ENCODE measurements around the gene SWSAP1. TPM values are rescaled to one million over a fixed set of nuclear protein-coding genes. Genes with fewer than 3 reads are reported as not detected.

Gene SWSAP1
- total and polyA plus RNA-seq, 2 experiments from 2014 or later, result 2.1 to 6.1 TPM

GRCh38 chr19:11387162-11388034 is 12.9 kb downstream of the SWSAP1 start:
- no peak overlapping the region for H2AFZ ChIP-seq
- H3K27ac ChIP-seq (ENCODE audit: low read depth), result no peak overlapping the region
- H3K27me3 ChIP-seq (ENCODE audit: insufficient read depth), result no peaks in the 10 kb centered on the region
- H3K27ac Mint-ChIP-seq, result no peak overlapping the region
- H3F3A ChIP-seq (replicated peaks; ENCODE audit: low read depth), result peaks cover 3% of the 10 kb centered on the region; the same call in 1 of the 2 replicates
- no peaks in the 10 kb centered on the region for H4K20me1 ChIP-seq (replicated peaks; ENCODE audit: insufficient read depth)
- DNase-seq (ENCODE audit: low spot score), result no peak
- no peak overlapping the region for H3K4me2 ChIP-seq
- TF ChIP-seq POLR2AphosphoS5 (IDR thresholded peaks at IDR 0.05; ENCODE audit: low read depth) (no peak), EZH2 (IDR thresholded peaks at IDR 0.05; ENCODE audit: low read depth, unreplicated experiment) (no peak), CREB1 (CRISPR knock-in tag; IDR thresholded peaks at IDR 0.05; ENCODE audit: low read depth) (no peak), EZH2phosphoT487 (IDR thresholded peaks at IDR 0.05; ENCODE audit: unreplicated experiment) (no peak), ZNF114 (CRISPR knock-in tag; IDR thresholded peaks at IDR 0.05) (no peak), STAT1 (IDR thresholded peaks at IDR 0.05; ENCODE audit: unreplicated experiment) (no peak), ZNF331 (CRISPR knock-in tag; IDR thresholded peaks at IDR 0.05; ENCODE audit: low read depth) (no peak), JUNB (IDR thresholded peaks at IDR 0.05; ENCODE audit: unreplicated experiment) (no peak), CTCF (conservative IDR thresholded peaks at IDR 0.05; ENCODE audit: low read depth in 2 of 2) (no peak), NANOG (IDR thresholded peaks at IDR 0.05; ENCODE audit: borderline replicate concordance) (no peak)
- TF ChIP-seq, protein P1, sequence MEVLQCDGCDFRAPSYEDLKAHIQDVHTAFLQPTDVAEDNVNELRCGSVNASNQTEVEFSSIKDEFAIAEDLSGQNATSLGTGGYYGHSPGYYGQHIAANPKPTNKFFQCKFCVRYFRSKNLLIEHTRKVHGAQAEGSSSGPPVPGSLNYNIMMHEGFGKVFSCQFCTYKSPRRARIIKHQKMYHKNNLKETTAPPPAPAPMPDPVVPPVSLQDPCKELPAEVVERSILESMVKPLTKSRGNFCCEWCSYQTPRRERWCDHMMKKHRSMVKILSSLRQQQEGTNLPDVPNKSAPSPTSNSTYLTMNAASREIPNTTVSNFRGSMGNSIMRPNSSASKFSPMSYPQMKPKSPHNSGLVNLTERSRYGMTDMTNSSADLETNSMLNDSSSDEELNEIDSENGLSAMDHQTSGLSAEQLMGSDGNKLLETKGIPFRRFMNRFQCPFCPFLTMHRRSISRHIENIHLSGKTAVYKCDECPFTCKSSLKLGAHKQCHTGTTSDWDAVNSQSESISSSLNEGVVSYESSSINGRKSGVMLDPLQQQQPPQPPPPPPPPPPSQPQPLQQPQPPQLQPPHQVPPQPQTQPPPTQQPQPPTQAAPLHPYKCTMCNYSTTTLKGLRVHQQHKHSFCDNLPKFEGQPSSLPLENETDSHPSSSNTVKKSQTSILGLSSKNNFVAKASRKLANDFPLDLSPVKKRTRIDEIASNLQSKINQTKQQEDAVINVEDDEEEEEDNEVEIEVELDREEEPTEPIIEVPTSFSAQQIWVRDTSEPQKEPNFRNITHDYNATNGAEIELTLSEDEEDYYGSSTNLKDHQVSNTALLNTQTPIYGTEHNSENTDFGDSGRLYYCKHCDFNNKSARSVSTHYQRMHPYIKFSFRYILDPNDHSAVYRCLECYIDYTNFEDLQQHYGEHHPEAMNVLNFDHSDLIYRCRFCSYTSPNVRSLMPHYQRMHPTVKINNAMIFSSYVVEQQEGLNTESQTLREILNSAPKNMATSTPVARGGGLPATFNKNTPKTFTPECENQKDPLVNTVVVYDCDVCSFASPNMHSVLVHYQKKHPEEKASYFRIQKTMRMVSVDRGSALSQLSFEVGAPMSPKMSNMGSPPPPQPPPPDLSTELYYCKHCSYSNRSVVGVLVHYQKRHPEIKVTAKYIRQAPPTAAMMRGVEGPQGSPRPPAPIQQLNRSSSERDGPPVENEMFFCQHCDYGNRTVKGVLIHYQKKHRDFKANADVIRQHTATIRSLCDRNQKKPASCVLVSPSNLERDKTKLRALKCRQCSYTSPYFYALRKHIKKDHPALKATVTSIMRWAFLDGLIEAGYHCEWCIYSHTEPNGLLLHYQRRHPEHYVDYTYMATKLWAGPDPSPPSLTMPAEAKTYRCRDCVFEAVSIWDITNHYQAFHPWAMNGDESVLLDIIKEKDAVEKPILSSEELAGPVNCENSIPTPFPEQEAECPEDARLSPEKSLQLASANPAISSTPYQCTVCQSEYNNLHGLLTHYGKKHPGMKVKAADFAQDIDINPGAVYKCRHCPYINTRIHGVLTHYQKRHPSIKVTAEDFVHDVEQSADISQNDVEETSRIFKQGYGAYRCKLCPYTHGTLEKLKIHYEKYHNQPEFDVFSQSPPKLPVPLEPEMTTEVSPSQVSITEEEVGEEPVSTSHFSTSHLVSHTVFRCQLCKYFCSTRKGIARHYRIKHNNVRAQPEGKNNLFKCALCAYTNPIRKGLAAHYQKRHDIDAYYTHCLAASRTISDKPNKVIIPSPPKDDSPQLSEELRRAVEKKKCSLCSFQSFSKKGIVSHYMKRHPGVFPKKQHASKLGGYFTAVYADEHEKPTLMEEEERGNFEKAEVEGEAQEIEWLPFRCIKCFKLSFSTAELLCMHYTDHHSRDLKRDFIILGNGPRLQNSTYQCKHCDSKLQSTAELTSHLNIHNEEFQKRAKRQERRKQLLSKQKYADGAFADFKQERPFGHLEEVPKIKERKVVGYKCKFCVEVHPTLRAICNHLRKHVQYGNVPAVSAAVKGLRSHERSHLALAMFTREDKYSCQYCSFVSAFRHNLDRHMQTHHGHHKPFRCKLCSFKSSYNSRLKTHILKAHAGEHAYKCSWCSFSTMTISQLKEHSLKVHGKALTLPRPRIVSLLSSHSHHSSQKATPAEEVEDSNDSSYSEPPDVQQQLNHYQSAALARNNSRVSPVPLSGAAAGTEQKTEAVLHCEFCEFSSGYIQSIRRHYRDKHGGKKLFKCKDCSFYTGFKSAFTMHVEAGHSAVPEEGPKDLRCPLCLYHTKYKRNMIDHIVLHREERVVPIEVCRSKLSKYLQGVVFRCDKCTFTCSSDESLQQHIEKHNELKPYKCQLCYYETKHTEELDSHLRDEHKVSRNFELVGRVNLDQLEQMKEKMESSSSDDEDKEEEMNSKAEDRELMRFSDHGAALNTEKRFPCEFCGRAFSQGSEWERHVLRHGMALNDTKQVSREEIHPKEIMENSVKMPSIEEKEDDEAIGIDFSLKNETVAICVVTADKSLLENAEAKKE (CRISPR knock-in tag; IDR thresholded peaks at IDR 0.05), result no peak
- TF ChIP-seq, protein P2, sequence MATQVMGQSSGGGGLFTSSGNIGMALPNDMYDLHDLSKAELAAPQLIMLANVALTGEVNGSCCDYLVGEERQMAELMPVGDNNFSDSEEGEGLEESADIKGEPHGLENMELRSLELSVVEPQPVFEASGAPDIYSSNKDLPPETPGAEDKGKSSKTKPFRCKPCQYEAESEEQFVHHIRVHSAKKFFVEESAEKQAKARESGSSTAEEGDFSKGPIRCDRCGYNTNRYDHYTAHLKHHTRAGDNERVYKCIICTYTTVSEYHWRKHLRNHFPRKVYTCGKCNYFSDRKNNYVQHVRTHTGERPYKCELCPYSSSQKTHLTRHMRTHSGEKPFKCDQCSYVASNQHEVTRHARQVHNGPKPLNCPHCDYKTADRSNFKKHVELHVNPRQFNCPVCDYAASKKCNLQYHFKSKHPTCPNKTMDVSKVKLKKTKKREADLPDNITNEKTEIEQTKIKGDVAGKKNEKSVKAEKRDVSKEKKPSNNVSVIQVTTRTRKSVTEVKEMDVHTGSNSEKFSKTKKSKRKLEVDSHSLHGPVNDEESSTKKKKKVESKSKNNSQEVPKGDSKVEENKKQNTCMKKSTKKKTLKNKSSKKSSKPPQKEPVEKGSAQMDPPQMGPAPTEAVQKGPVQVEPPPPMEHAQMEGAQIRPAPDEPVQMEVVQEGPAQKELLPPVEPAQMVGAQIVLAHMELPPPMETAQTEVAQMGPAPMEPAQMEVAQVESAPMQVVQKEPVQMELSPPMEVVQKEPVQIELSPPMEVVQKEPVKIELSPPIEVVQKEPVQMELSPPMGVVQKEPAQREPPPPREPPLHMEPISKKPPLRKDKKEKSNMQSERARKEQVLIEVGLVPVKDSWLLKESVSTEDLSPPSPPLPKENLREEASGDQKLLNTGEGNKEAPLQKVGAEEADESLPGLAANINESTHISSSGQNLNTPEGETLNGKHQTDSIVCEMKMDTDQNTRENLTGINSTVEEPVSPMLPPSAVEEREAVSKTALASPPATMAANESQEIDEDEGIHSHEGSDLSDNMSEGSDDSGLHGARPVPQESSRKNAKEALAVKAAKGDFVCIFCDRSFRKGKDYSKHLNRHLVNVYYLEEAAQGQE (IDR thresholded peaks at IDR 0.05; ENCODE audit: unreplicated experiment), result no peak
- TF ChIP-seq, protein P3, sequence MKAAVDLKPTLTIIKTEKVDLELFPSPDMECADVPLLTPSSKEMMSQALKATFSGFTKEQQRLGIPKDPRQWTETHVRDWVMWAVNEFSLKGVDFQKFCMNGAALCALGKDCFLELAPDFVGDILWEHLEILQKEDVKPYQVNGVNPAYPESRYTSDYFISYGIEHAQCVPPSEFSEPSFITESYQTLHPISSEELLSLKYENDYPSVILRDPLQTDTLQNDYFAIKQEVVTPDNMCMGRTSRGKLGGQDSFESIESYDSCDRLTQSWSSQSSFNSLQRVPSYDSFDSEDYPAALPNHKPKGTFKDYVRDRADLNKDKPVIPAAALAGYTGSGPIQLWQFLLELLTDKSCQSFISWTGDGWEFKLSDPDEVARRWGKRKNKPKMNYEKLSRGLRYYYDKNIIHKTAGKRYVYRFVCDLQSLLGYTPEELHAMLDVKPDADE (IDR thresholded peaks at IDR 0.05), result no peak
- H3K9me3 Mint-ChIP-seq, result peaks cover 10% of the 10 kb centered on the region; the same call in 2 of the 3 replicates
- no peaks in the 10 kb centered on the region for H3K36me3 ChIP-seq (ENCODE audit: insufficient read depth)
- ATAC-seq, result no peak
- no peaks in the 10 kb centered on the region for H3K4me1 ChIP-seq (ENCODE audit: insufficient read depth)
- no peak overlapping the region for H3K4me3 Mint-ChIP-seq
- no peaks in the 10 kb centered on the region for H3K79me2 ChIP-seq (replicated peaks; ENCODE audit: insufficient read depth)
- H3K9me2 ChIP-seq (ENCODE audit: insufficient read depth), result no peaks in the 10 kb centered on the region
- H3K4me3 ChIP-seq, result no peak overlapping the region
- H3K27me3 Mint-ChIP-seq (ENCODE audit: insufficient read depth, low read depth, poor library complexity), result peaks cover 8% of the 10 kb centered on the region
- peaks cover 8% of the 10 kb centered on the region for H3K4me1 Mint-ChIP-seq
- H3K36me3 Mint-ChIP-seq (ENCODE audit: low read depth), result no peaks in the 10 kb centered on the region

Measured in GM23338 (cell line).